H1 (cell line): ENCODE measurements around the gene RASAL2. TPM values are rescaled to one million over a fixed set of nuclear protein-coding genes. Genes with fewer than 3 reads are reported as not detected.

Experiments
- EGR1 ChIP-seq: IDR thresholded peaks from 2 replicates; pipeline ENCODE4 v1.6.1; 2011; ENCODE audit warnings: low read depth, low read length, borderline replicate concordance
- GABPA ChIP-seq: IDR thresholded peaks from 2 replicates; pipeline ENCODE4 v1.6.1; 2011; ENCODE audit warnings: mild to moderate bottlenecking, low read length, moderate library complexity, borderline replicate concordance; ENCODE audit not compliant: insufficient read depth
- KDM4A ChIP-seq: IDR thresholded peaks from one replicate; pipeline ENCODE4 v1.7.1; 2012; ENCODE audit warnings: low read depth, mild to moderate bottlenecking, moderate library complexity, low read length, inconsistent platforms; ENCODE audit not compliant: severe bottlenecking
- SUZ12 ChIP-seq: fragments of 200-600 bp; sonication (generic); IDR thresholded peaks from 2 replicates; pipeline ENCODE4 v1.6.1; 2012; ENCODE audit warnings: mild to moderate bottlenecking, inconsistent platforms, low read length, moderate library complexity, mixed read lengths
- TAF1 ChIP-seq: IDR thresholded peaks from 2 replicates; pipeline ENCODE4 v1.6.1; 2011; ENCODE audit warnings: mild to moderate bottlenecking, low read depth, low read length
- USF2 ChIP-seq: IDR thresholded peaks from 2 replicates; pipeline ENCODE4 v1.6.1; 2011; ENCODE audit warnings: low read length, improper control_type of control experiment
- polyA plus RNA-seq, 7 experiments: library from polyadenylated mRNA; depleted of rRNA in 3 of 7; stranded (reverse) in 5 of 7; unstranded in 2 of 7; fragments of >200 nt in 5 of 7; fragments of 200-250 nt in 2 of 7; gene quantifications; 1 replicate in 5 of 7; 2 replicates in 1 of 7; 4 replicates in 1 of 7; pipeline versions ENCODE4 v1.2.1 to v1.2.3, GENCODE V29; 2011 to 2013; ENCODE audit warnings: missing spikeins in 2 of 7, mixed read lengths in 2 of 7
- total RNA-seq: library from RNA; stranded (reverse); fragmentation: NEBNext Ultra II Directional; extraction: Animal tissue kit (Norgen Biotek cat#: 25700); gene quantifications from 2 replicates; pipeline ENCODE4 v1.2.1, GENCODE V29; 2021

Gene RASAL2
- total and polyA plus RNA-seq, 2 of the 8 experiments (the other 6 are each of a cell fraction or from before 2014, with no cell fraction given) = 15.9 to 32.5 TPM

GRCh38 chr1:178483251-178483957 lies 389.5 kb downstream of the RASAL2 start (continued):
- TF ChIP-seq KDM4A (no peak), EGR1 (no peak), GABPA (no peak), SUZ12 (no peak), TAF1 (no peak), USF2 (no peak)
- TF ChIP-seq, all 59 proteins: peak for 0
